Upper lobe of left lung (tissue), 4 donors: ENCODE results near the gene AP2A2.

Experiments
- POLR2A ChIP-seq, 4 donors: fragments of 450-650 bp; IDR thresholded peaks; one replicate each; pipeline ENCODE4 v1.5.1; 2016 to 2017; ENCODE audit warnings: antibody characterized with exemption in 4 of 4, mild to moderate bottlenecking in 2 of 4
- TF ChIP-seq, protein P1 (sequence below), 6 experiments: fragments of 450-650 bp in 4 of 6; fragments of 200-600 bp in 2 of 6; sonication (generic) in 2 of 6; IDR thresholded peaks; one replicate each; pipeline ENCODE4 v1.5.1; 2016 to 2019; ENCODE audit warnings: antibody characterized with exemption in 6 of 6

- TF ChIP-seq, protein P1, sequence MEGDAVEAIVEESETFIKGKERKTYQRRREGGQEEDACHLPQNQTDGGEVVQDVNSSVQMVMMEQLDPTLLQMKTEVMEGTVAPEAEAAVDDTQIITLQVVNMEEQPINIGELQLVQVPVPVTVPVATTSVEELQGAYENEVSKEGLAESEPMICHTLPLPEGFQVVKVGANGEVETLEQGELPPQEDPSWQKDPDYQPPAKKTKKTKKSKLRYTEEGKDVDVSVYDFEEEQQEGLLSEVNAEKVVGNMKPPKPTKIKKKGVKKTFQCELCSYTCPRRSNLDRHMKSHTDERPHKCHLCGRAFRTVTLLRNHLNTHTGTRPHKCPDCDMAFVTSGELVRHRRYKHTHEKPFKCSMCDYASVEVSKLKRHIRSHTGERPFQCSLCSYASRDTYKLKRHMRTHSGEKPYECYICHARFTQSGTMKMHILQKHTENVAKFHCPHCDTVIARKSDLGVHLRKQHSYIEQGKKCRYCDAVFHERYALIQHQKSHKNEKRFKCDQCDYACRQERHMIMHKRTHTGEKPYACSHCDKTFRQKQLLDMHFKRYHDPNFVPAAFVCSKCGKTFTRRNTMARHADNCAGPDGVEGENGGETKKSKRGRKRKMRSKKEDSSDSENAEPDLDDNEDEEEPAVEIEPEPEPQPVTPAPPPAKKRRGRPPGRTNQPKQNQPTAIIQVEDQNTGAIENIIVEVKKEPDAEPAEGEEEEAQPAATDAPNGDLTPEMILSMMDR (IDR thresholded peaks at IDR 0.05): no peak
- no peak for TF ChIP-seq POLR2A (IDR thresholded peaks at IDR 0.05)
These were observed 45.5 kb downstream of the AP2A2 start for GRCh38 chr11:971092-971690.
